Cardiac muscle cell (in vitro differentiated cells and primary cell): Measurements from ENCODE around the gene PPHLN1. TPM values are rescaled to one million over a fixed set of nuclear protein-coding genes. Genes with fewer than 3 reads are reported as not detected.

ENCODE experiments used
- DNase-seq, 2 donors: peaks; one replicate each; pipeline versions ENCODE4 v3.0.0 to v3.0.0-alpha.2; 2010 to 2017; ENCODE audit warnings: low read depth in 1 of 2, low spot score in 1 of 2
- H3K27ac ChIP-seq: fragments of 200-600 bp; sonication (generic); 2 replicates; pipeline ENCODE4 v1.5.1; 2016
- H3K27me3 ChIP-seq: fragments of 200-600 bp; sonication (generic); 2 replicates; pipeline ENCODE4 v1.6.0; 2016; ENCODE audit warnings: control low read depth
- H3K36me3 ChIP-seq: fragments of 200-600 bp; sonication (generic); 2 replicates; pipeline ENCODE4 v1.5.1; 2016; ENCODE audit warnings: control low read depth
- H3K4me1 ChIP-seq: fragments of 200-600 bp; sonication (generic); 2 replicates; pipeline ENCODE4 v1.8.1; 2017; ENCODE audit warnings: low read depth, mild to moderate bottlenecking, mixed run types
- H3K4me3 ChIP-seq: fragments of 200-600 bp; sonication (generic); 2 replicates; pipeline ENCODE4 v1.5.1; 2016; ENCODE audit warnings: mild to moderate bottlenecking
- H3K9me3 ChIP-seq: fragments of 200-600 bp; sonication (generic); 2 replicates; pipeline ENCODE4 v1.5.1; 2017; ENCODE audit warnings: low read depth, mild to moderate bottlenecking, control low read depth
- polyA plus RNA-seq: library from polyadenylated mRNA; unstranded; fragments of >200 nt; fragmentation: Nextera tagmentation; extraction: Ambion mirVana; gene quantifications from 2 replicates; pipeline ENCODE4 v1.2.1, GENCODE V29; 2016
- total RNA-seq: library from RNA; depleted of rRNA; stranded (reverse); fragments of >200 nt; gene quantifications from 2 replicates; pipeline ENCODE4 v1.2.3, GENCODE V29; 2016
- TF ChIP-seq, protein P1 (sequence below): IDR thresholded peaks from 2 replicates; pipeline ENCODE4 v1.5.1; 2012; ENCODE audit warnings: low read depth, mild to moderate bottlenecking, low read length

The PPHLN1 gene
- total and polyA plus RNA-seq, 2 experiments from 2014 or later: 70.6 to 77.6 TPM

DNA sequence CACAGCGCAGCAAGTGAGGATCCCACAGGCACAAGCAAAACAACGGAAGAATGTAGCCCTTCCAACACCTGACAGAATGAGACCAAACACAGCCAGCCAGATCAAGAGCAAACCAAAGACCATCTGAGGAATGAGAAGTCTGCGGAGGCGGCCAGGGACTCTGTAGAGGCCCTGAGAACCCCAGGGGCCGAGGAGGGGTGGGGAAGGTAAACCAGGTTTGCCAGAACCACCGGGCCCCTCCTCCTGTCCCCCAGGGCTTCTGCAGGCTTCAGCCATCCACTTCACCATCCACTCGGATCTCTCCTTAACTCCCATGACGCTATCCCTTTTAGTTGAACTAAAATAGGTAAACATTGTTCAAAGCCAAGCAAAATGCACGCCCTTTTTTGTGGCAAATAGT, 37.4 kb upstream of the PPHLN1 start:
- Histone ChIP-seq H3K4me1 (no peaks in the 10 kb centered on the region), H3K36me3 (no peaks in the 10 kb centered on the region), H3K27me3 (no peaks in the 10 kb centered on the region), H3K4me3 (no peak overlapping the region), H3K27ac (no peak overlapping the region), H3K9me3 (no peaks in the 10 kb centered on the region)
- TF ChIP-seq, protein P1, sequence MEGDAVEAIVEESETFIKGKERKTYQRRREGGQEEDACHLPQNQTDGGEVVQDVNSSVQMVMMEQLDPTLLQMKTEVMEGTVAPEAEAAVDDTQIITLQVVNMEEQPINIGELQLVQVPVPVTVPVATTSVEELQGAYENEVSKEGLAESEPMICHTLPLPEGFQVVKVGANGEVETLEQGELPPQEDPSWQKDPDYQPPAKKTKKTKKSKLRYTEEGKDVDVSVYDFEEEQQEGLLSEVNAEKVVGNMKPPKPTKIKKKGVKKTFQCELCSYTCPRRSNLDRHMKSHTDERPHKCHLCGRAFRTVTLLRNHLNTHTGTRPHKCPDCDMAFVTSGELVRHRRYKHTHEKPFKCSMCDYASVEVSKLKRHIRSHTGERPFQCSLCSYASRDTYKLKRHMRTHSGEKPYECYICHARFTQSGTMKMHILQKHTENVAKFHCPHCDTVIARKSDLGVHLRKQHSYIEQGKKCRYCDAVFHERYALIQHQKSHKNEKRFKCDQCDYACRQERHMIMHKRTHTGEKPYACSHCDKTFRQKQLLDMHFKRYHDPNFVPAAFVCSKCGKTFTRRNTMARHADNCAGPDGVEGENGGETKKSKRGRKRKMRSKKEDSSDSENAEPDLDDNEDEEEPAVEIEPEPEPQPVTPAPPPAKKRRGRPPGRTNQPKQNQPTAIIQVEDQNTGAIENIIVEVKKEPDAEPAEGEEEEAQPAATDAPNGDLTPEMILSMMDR: no peak
- no peak for DNase-seq

DNA sequence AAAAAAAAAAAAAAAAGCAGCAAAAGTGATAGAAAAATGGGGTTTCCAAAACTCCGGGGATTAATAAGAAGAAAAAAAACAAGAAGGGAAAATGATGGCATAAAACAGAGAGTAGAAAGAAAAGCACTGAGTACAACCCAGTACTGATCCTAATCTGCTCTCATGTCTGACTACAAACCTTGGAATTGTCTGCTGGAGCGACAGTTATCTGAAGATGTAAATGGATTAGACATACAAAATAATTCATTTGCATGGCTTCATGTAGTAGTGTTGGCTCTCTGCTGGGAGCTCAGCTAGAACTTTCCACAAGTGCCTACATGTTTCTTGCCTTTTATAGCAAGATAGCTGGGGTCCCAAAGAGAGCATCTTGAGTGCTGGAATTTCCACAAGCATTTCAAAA, 34.3 kb upstream of the PPHLN1 start:
- Histone ChIP-seq H3K4me1 (no peaks in the 10 kb centered on the region), H3K36me3 (no peaks in the 10 kb centered on the region), H3K27ac (no peak overlapping the region), H3K27me3 (no peaks in the 10 kb centered on the region), H3K9me3 (no peaks in the 10 kb centered on the region), H3K4me3 (no peak overlapping the region)
- no peak for DNase-seq
- TF ChIP-seq, protein P1: no peak

DNA sequence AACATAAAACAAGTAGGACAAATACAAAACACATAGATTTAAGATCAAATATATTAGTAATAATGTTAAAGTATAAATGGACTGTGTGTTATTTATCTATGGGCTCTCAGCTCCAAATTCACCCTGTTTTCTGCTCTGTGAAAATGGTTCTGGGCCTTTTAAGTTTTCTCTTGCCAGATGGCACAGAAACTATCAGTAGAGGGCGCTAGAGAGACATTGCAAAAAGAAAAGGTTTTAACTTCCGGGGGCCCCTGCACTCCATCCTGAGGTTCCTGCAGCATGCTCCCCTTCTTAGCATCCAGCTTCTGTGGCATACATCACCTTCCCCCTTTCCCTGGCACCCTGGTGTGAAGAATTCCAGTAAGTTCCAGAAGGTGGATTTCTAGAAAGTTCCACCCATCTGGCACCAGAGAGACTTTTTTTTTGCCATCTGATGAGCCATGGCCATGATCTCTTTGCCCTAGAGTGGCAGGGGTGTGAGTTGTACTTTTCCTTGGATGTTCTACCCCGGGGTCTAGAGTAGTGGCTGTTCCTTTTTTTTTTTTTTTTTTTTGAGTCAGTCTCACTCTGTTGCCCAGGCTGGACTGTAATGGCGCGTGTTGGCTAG, 29.4 kb upstream of the PPHLN1 start:
- Histone ChIP-seq H3K9me3 (no peaks in the 10 kb centered on the region), H3K36me3 (no peaks in the 10 kb centered on the region), H3K27me3 (no peaks in the 10 kb centered on the region), H3K27ac (no peak overlapping the region), H3K4me3 (no peak overlapping the region), H3K4me1 (no peaks in the 10 kb centered on the region)
- TF ChIP-seq, protein P1: peak; percentile 43
- peak in 1 of 2 donors; percentile 18 for DNase-seq

DNA sequence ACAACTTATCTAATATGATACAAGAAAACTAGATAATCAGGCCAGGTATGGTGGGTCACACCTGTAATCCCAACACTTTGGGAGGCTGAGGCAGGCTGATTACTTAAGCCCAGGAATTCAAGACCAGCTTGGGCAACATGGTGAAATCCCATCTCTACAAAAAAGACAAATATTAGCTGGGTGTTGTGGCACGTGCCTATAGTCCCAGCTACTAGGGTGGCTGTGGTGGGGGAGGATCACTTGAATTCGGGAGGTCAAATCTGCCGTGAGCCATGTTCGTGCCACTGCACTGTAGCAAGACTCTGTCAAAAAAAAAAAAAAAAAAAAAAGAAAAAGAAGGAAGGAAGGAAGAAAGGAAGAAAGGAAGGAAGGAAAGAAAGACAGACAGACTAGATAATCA, 27.1 kb upstream of the PPHLN1 start:
- Histone ChIP-seq H3K27ac (no peak overlapping the region), H3K36me3 (no peaks in the 10 kb centered on the region), H3K4me3 (no peak overlapping the region), H3K4me1 (no peaks in the 10 kb centered on the region), H3K27me3 (no peaks in the 10 kb centered on the region), H3K9me3 (no peaks in the 10 kb centered on the region)
- DNase-seq: no peak
- TF ChIP-seq, protein P1: no peak

DNA sequence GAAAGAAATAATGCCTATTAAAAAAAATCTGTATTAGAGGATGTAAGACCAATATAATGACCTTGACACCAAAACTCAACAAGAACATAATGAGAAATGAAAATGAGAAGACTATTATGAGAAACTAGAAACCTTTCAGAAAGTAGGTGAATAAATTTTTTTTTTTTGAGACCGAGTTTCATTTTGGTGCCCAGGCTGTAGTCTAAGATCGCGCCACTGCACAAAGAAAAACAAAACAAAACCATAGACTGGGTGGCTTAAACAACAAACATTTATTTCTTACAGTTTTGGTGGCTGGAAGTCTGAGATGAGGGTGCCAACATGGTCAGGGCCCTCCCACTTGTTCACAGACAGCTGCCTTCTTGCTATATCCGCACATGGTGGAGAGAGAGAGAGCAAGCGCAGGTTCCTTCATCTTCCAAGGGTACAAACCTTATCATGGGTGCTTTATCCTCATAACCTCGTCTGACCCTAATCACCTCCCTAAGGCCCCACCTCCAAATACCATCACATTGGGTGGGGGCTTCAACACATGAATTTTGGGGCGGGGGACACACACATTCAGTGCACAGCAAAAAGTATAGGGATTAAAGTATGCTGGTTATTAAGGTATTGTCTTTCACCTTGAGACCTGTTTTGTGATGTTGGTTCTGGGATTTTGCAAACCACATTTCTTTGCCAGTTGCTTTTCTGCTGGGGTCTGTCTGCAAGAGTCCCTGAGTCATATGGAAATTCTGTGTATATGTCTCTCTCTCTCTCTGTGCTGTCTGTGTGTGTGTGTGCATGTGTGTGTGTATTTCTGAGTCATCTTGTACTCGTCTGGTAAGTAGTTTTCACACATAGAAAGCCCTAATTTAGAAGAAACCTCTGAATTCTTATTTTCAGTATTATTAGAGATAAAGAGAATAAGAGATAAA, 26.3 kb upstream of the PPHLN1 start:
- peak in 1 of 2 donors; percentile 39 for DNase-seq
- Histone ChIP-seq H3K27ac (peak overlapping the region; percentile 9), H3K36me3 (no peaks in the 10 kb centered on the region), H3K27me3 (no peaks in the 10 kb centered on the region), H3K9me3 (no peaks in the 10 kb centered on the region), H3K4me3 (no peak overlapping the region), H3K4me1 (no peaks in the 10 kb centered on the region)
- TF ChIP-seq, protein P1: no peak
